ENCODE data around the gene SLC9A9. TPM values are rescaled to one million over a fixed set of nuclear protein-coding genes. Genes with fewer than 3 reads are reported as not detected.

The SLC9A9 gene
- total RNA-seq, 2 experiments from 2014 or later, result 12.2 TPM

GRCh38 chr3:143331350-143331749 is 516.9 kb downstream of the SLC9A9 start:
- ATAC-seq (ENCODE audit: poor library complexity), result no peak
- no peak for DNase-seq
- H3K4me1 Mint-ChIP-seq (ENCODE audit: low read depth), result peaks cover 14% of the 10 kb centered on the region
- intact Hi-C loops (cut with DNase I, micrococcal nuclease), result no loop called here
- H3K4me3 Mint-ChIP-seq, result no peak overlapping the region
- H3K4me1 ChIP-seq (ENCODE audit: insufficient read depth, low read length), result no peaks in the 10 kb centered on the region
- no peaks in the 10 kb centered on the region for H3K9me3 ChIP-seq (ENCODE audit: control insufficient read depth in 1 of 2, insufficient read depth in 1 of 2, low read length in 2 of 2)
- no peak overlapping the region for H3K4me3 ChIP-seq (ENCODE audit: low read length)
- H3K27ac Mint-ChIP-seq, result no peak overlapping the region
- no peaks in the 10 kb centered on the region for H3K9me3 Mint-ChIP-seq
- H3K27me3 Mint-ChIP-seq, result no peaks in the 10 kb centered on the region
- CTCF ChIA-PET, result no interaction called here
- no peaks in the 10 kb centered on the region for H3K27me3 ChIP-seq (ENCODE audit: control insufficient read depth in 1 of 2, insufficient read depth in 2 of 2, low read length in 2 of 2)
- TF ChIP-seq CTCF (IDR thresholded peaks at IDR 0.05), result no peak
- no peak overlapping the region for H3K27ac ChIP-seq (ENCODE audit: low read depth in 1 of 2, low read length in 2 of 2)
- POLR2A ChIA-PET, result no interaction called here
- H3K36me3 ChIP-seq (ENCODE audit: insufficient read depth, low read length), result no peaks in the 10 kb centered on the region
- no peaks in the 10 kb centered on the region for H3K36me3 Mint-ChIP-seq (ENCODE audit: low read depth)

- Mint-ChIP-seq H3K4me1 (ENCODE audit: low read depth) (peaks cover 19% of the 10 kb centered on the region), H3K27me3 (no peaks in the 10 kb centered on the region), H3K36me3 (ENCODE audit: low read depth) (no peaks in the 10 kb centered on the region), H3K4me3 (no peak overlapping the region), H3K9me3 (no peaks in the 10 kb centered on the region), H3K27ac (no peak overlapping the region)
- ChIA-PET CTCF (no interaction called here), POLR2A (no interaction called here)
- DNase-seq, result no peak
- intact Hi-C loops (cut with DNase I, micrococcal nuclease), result no loop called here
- Histone ChIP-seq H3K27ac (ENCODE audit: low read depth in 1 of 2, low read length in 2 of 2) (no peak overlapping the region), H3K4me3 (ENCODE audit: low read length) (no peak overlapping the region), H3K36me3 (ENCODE audit: insufficient read depth, low read length) (no peaks in the 10 kb centered on the region), H3K27me3 (ENCODE audit: control insufficient read depth in 1 of 2, insufficient read depth in 2 of 2, low read length in 2 of 2) (no peaks in the 10 kb centered on the region), H3K9me3 (ENCODE audit: control insufficient read depth in 1 of 2, insufficient read depth in 1 of 2, low read length in 2 of 2) (no peaks in the 10 kb centered on the region), H3K4me1 (ENCODE audit: insufficient read depth, low read length) (no peaks in the 10 kb centered on the region)
- no peak for TF ChIP-seq CTCF (IDR thresholded peaks at IDR 0.05)
- ATAC-seq (ENCODE audit: poor library complexity), result no peak
Measured at GRCh38 chr3:143330296-143330868, 517.9 kb downstream of the SLC9A9 start.

GRCh38 chr3:143329567-143330211 is 518.6 kb downstream of the SLC9A9 start:
- peaks cover 19% of the 10 kb centered on the region for H3K4me1 Mint-ChIP-seq (ENCODE audit: low read depth)
- ChIA-PET CTCF (no interaction called here), POLR2A (interaction anchor here (0.8 kb wide), 1 partner anchor 321 kb away, joined by 3 read pairs; no protein-coding TSS in a partner anchor)

More at GRCh38 chr3:143329567-143330211, 518.6 kb downstream of the SLC9A9 start:
- Mint-ChIP-seq H3K36me3 (ENCODE audit: low read depth) (no peaks in the 10 kb centered on the region), H3K4me3 (no peak overlapping the region), H3K9me3 (no peaks in the 10 kb centered on the region), H3K27ac (no peak overlapping the region), H3K27me3 (no peaks in the 10 kb centered on the region)
- Histone ChIP-seq H3K27ac (ENCODE audit: low read depth in 1 of 2, low read length in 2 of 2) (no peak overlapping the region), H3K4me3 (ENCODE audit: low read length) (no peak overlapping the region), H3K9me3 (ENCODE audit: control insufficient read depth in 1 of 2, insufficient read depth in 1 of 2, low read length in 2 of 2) (no peaks in the 10 kb centered on the region), H3K36me3 (ENCODE audit: insufficient read depth, low read length) (no peaks in the 10 kb centered on the region), H3K4me1 (ENCODE audit: insufficient read depth, low read length) (no peaks in the 10 kb centered on the region), H3K27me3 (ENCODE audit: control insufficient read depth in 1 of 2, insufficient read depth in 2 of 2, low read length in 2 of 2) (no peaks in the 10 kb centered on the region)
- no peak for TF ChIP-seq CTCF (IDR thresholded peaks at IDR 0.05)
- DNase-seq (no peak), ATAC-seq (ENCODE audit: poor library complexity) (no peak)
- intact Hi-C loops (cut with DNase I, micrococcal nuclease), result no loop called here

Measured in CD4-positive, alpha-beta T cell (primary cell).